SK-N-SH treated with all-trans-retinoic acid at 6 μM for 48 hours (cell line): Measurements from ENCODE around the gene FOXN3.

Experiments used
- ATAC-seq: fragments of 200-7000 bp; cut with Tn5 transposase; 3 replicates; pipeline ENCODE4 v1.9.1; 2020; ENCODE audit warnings: mild to moderate bottlenecking, moderate library complexity
- ARNTL ChIP-seq: fragments of 450-650 bp; formaldehyde crosslinking; IDR thresholded peaks from 2 replicates; pipeline ENCODE4 v1.5.0; 2020; ENCODE audit warnings: low read depth, mild to moderate bottlenecking, moderate library complexity, borderline replicate concordance
- BACH2 ChIP-seq: fragments of 250-450 bp; sonication (Bioruptor Pico); IDR thresholded peaks from 2 replicates; pipeline ENCODE4 v1.9.0; 2021; ENCODE audit warnings: mild to moderate bottlenecking, borderline replicate concordance
- ESRRG ChIP-seq: fragments of 250-450 bp; sonication (Bioruptor Pico); IDR thresholded peaks from 2 replicates; pipeline ENCODE4 v1.6.1; 2021; ENCODE audit warnings: mild to moderate bottlenecking
- GLIS3 ChIP-seq: fragments of 250-450 bp; sonication (Bioruptor Pico); IDR thresholded peaks from 2 replicates; pipeline ENCODE4 v1.5.0; 2020; ENCODE audit warnings: mild to moderate bottlenecking, moderate library complexity
- OSR1 ChIP-seq: fragments of 250-450 bp; sonication (Bioruptor Pico); IDR thresholded peaks from 2 replicates; pipeline ENCODE4 v1.8.0; 2022; ENCODE audit warnings: moderate library complexity, mild to moderate bottlenecking, inconsistent platforms
- PPARA ChIP-seq: fragments of 250-450 bp; sonication (Bioruptor Pico); IDR thresholded peaks from 2 replicates; pipeline ENCODE4 v1.5.0; 2020; ENCODE audit warnings: mild to moderate bottlenecking, borderline replicate concordance
- RARB ChIP-seq: fragments of 250-450 bp; sonication (Bioruptor Pico); IDR thresholded peaks from 2 replicates; pipeline ENCODE4 v1.8.0; 2021; ENCODE audit warnings: mild to moderate bottlenecking, moderate library complexity
- SNAI2 ChIP-seq: fragments of 250-450 bp; sonication (Bioruptor Pico); IDR thresholded peaks from 2 replicates; pipeline ENCODE4 v1.5.0; 2020; ENCODE audit warnings: mild to moderate bottlenecking, moderate library complexity
- TCF4 ChIP-seq: fragments of 250-450 bp; sonication (Bioruptor Pico); IDR thresholded peaks from 2 replicates; pipeline ENCODE4 v1.8.0; 2021; ENCODE audit warnings: mild to moderate bottlenecking, moderate library complexity, borderline replicate concordance
- ZFP3 ChIP-seq: fragments of 250-450 bp; sonication (Bioruptor Pico); IDR thresholded peaks from 2 replicates; pipeline ENCODE4 v1.5.0; 2020; ENCODE audit warnings: mild to moderate bottlenecking, moderate library complexity
- ZFP30 ChIP-seq: fragments of 450-650 bp; formaldehyde crosslinking; IDR thresholded peaks from 2 replicates; pipeline ENCODE4 v1.5.0; 2022; ENCODE audit warnings: mild to moderate bottlenecking, moderate library complexity
- ZNF565 ChIP-seq: fragments of 450-650 bp; formaldehyde crosslinking; conservative IDR thresholded peaks from 2 replicates; pipeline ENCODE4 v1.5.0; 2020; ENCODE audit warnings: low read depth, mild to moderate bottlenecking, moderate library complexity
- ZNF70 ChIP-seq: fragments of 450-650 bp; formaldehyde crosslinking; IDR thresholded peaks from 2 replicates; pipeline ENCODE4 v1.5.0; 2020; ENCODE audit warnings: mild to moderate bottlenecking, moderate library complexity
- TF ChIP-seq, protein P1 (sequence below): fragments of 250-450 bp; sonication (Bioruptor Pico); IDR thresholded peaks from 2 replicates; pipeline ENCODE4 v1.5.1; 2021; ENCODE audit warnings: mild to moderate bottlenecking, moderate library complexity
- TF ChIP-seq, protein P2 (sequence below): fragments of 250-450 bp; sonication (Bioruptor Pico); IDR thresholded peaks from 2 replicates; pipeline ENCODE4 v1.5.0; 2020; ENCODE audit warnings: mild to moderate bottlenecking, moderate library complexity
- TF ChIP-seq, protein P3 (sequence below): fragments of 250-450 bp; sonication (Bioruptor Pico); IDR thresholded peaks from 2 replicates; pipeline ENCODE4 v1.5.1; 2020; ENCODE audit warnings: low read depth, mild to moderate bottlenecking, moderate library complexity
- TF ChIP-seq, protein P4 (sequence below): fragments of 250-450 bp; sonication (Bioruptor Pico); IDR thresholded peaks from 2 replicates; pipeline ENCODE4 v1.8.0; 2021; ENCODE audit warnings: low read depth, mild to moderate bottlenecking, moderate library complexity, borderline replicate concordance

The FOXN3 gene

DNA sequence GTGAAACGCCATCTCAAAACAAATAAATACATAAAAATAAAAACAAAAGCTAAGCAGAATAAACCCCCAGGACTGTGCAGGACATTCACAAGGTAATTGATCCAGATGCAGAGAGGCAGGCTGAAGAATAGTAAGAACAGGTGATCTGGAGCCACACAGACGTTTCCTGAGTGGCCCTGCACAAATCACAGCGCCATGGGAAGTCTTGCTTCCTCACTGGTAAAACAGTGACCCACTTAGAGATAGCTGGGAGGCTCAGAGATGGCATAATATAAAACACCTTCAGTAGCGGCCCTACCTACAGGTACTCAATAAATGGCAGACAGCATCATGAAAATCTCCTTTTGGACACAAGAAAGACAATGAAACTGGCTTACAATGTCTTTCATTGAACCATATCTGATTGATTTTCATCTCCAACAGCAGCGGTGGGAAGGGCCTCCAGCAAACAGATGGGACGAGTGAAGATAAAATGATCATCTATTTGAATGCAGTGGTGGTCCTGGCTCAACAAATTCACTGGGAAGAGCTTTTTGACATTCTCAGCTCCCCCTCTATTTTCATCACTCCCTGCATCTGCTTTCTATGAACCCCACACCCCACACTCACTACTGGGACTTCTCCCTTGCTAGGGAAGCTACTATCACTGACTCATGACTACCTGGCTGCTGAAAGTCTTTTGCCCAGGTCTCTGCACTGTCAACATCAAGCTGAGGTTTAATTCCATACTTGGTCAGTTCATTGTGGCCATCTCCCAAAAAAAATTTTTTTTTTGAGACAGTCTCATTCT is 63.9 kb downstream of the FOXN3 start:
- TF ChIP-seq SNAI2, result no peak
- TF ChIP-seq TCF4 (CRISPR knock-in tag), result no peak
- ATAC-seq, result no peak

DNA sequence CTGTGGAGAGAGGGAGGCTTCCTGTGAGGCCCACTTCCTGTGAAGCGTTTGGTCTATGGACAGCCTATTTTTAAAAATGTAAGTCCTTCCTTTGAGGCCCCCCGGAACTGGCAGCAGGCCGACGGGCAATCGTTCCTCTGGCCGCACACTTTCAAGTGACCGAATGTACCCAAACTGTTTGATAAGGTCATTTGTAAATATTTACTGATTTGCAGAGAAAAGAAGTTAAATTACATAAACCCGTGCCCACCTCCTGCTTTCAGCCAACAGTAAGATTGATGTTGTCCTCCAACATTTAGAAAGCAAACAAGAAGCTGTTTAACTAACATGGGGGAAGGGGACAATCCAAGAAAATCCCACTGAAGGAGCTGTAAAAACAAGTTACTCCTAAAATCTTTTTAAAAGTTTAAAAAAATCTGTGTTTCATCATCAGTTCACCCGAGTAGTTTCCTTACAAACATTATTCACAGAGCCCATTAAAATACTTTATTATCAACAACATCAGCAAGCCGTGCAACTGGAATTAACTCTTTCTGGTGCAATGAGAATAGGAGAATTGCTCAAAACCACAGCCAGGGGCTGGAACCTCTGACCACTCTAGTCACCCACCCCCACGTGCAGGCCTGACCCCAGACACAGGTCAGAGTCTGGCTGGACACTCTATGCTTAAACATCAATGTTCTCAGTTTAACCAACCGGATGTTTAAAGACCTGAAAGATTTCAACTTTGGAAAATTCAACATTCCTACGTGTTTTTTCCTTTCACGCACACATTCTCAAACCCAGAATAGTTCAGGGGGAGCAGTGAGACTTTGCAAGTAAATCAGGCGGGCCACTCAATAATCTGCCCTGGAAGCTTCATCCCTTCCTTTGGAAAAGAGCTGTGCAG is 65.3 kb downstream of the FOXN3 start:
- TF ChIP-seq RARB (CRISPR knock-in tag) (no peak), ESRRG (CRISPR knock-in tag) (no peak), ZNF70 (CRISPR knock-in tag) (no peak), ZFP3 (CRISPR knock-in tag) (no peak)
- TF ChIP-seq, protein P1, sequence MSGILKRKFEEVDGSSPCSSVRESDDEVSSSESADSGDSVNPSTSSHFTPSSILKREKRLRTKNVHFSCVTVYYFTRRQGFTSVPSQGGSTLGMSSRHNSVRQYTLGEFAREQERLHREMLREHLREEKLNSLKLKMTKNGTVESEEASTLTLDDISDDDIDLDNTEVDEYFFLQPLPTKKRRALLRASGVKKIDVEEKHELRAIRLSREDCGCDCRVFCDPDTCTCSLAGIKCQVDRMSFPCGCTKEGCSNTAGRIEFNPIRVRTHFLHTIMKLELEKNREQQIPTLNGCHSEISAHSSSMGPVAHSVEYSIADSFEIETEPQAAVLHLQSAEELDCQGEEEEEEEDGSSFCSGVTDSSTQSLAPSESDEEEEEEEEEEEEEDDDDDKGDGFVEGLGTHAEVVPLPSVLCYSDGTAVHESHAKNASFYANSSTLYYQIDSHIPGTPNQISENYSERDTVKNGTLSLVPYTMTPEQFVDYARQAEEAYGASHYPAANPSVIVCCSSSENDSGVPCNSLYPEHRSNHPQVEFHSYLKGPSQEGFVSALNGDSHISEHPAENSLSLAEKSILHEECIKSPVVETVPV (CRISPR knock-in tag), result no peak
- TF ChIP-seq, protein P2, sequence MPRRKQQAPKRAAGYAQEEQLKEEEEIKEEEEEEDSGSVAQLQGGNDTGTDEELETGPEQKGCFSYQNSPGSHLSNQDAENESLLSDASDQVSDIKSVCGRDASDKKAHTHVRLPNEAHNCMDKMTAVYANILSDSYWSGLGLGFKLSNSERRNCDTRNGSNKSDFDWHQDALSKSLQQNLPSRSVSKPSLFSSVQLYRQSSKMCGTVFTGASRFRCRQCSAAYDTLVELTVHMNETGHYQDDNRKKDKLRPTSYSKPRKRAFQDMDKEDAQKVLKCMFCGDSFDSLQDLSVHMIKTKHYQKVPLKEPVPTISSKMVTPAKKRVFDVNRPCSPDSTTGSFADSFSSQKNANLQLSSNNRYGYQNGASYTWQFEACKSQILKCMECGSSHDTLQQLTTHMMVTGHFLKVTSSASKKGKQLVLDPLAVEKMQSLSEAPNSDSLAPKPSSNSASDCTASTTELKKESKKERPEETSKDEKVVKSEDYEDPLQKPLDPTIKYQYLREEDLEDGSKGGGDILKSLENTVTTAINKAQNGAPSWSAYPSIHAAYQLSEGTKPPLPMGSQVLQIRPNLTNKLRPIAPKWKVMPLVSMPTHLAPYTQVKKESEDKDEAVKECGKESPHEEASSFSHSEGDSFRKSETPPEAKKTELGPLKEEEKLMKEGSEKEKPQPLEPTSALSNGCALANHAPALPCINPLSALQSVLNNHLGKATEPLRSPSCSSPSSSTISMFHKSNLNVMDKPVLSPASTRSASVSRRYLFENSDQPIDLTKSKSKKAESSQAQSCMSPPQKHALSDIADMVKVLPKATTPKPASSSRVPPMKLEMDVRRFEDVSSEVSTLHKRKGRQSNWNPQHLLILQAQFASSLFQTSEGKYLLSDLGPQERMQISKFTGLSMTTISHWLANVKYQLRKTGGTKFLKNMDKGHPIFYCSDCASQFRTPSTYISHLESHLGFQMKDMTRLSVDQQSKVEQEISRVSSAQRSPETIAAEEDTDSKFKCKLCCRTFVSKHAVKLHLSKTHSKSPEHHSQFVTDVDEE (CRISPR knock-in tag), result no peak
- no peak for ATAC-seq

DNA sequence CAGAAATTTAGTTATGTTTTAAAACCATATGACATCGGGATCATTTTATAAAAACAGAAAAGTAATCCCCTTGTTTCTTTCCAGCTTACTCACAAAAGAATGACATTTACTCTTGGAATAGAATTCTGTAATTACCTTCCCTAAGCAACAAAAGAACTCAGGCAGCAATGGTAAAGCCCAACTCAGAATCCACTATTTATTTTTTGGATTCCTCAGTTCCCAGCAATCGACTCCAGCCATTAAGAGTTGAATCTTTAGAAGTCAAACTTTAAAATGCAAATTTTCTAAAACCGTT is 65.9 kb downstream of the FOXN3 start:
- ATAC-seq, result no peak
- TF ChIP-seq, protein P3, sequence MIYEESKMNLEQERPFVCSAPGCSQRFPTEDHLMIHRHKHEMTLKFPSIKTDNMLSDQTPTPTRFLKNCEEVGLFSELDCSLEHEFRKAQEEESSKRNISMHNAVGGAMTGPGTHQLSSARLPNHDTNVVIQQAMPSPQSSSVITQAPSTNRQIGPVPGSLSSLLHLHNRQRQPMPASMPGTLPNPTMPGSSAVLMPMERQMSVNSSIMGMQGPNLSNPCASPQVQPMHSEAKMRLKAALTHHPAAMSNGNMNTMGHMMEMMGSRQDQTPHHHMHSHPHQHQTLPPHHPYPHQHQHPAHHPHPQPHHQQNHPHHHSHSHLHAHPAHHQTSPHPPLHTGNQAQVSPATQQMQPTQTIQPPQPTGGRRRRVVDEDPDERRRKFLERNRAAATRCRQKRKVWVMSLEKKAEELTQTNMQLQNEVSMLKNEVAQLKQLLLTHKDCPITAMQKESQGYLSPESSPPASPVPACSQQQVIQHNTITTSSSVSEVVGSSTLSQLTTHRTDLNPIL (CRISPR knock-in tag), result no peak
- TF ChIP-seq ZNF70 (CRISPR knock-in tag) (no peak), GLIS3 (CRISPR knock-in tag) (no peak), PPARA (no peak), BACH2 (no peak), ZNF565 (no peak), SNAI2 (no peak), ZFP30 (CRISPR knock-in tag) (no peak), RARB (CRISPR knock-in tag) (no peak), ZFP3 (CRISPR knock-in tag) (no peak), OSR1 (CRISPR knock-in tag) (no peak), TCF4 (CRISPR knock-in tag) (no peak), ESRRG (CRISPR knock-in tag) (no peak)
- TF ChIP-seq, protein P1 (CRISPR knock-in tag), result no peak
- TF ChIP-seq, protein P4, sequence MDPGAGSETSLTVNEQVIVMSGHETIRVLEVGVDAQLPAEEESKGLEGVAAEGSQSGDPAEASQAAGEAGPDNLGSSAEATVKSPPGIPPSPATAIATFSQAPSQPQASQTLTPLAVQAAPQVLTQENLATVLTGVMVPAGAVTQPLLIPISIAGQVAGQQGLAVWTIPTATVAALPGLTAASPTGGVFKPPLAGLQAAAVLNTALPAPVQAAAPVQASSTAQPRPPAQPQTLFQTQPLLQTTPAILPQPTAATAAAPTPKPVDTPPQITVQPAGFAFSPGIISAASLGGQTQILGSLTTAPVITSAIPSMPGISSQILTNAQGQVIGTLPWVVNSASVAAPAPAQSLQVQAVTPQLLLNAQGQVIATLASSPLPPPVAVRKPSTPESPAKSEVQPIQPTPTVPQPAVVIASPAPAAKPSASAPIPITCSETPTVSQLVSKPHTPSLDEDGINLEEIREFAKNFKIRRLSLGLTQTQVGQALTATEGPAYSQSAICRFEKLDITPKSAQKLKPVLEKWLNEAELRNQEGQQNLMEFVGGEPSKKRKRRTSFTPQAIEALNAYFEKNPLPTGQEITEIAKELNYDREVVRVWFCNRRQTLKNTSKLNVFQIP (CRISPR knock-in tag), result no peak
- TF ChIP-seq, all 23 proteins: peak for 0

DNA sequence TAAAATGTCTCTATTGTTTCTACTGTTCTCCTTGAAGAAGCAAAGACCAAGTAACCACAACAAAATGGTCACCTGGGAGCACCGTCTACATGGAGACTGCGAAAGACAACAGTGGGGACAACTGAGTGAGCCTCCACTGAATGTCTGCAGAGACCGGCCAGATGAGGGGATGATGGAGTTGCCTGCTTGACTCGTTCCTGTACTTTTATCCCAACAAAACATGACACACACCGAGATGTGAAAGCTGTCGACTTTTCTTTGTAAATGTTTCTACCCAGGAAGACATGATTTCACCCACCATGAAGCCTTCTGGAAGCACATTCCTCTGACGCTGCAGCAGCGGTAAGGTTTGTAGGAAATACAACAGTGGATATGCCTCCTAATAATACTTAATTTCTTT is 66.9 kb downstream of the FOXN3 start:
- ATAC-seq, result no peak
- TF ChIP-seq ZNF70 (CRISPR knock-in tag), result no peak
- TF ChIP-seq, protein P3 (CRISPR knock-in tag), result no peak
- TF ChIP-seq, protein P1 (CRISPR knock-in tag), result no peak
- no peak for TF ChIP-seq ARNTL (CRISPR knock-in tag)
- TF ChIP-seq ZNF565, result no peak
- TF ChIP-seq, protein P4 (CRISPR knock-in tag), result no peak
- TF ChIP-seq OSR1 (CRISPR knock-in tag), result no peak
